Neural cell (in vitro differentiated cells): ENCODE results near the gene PARP12. TPM values are rescaled to one million over a fixed set of nuclear protein-coding genes. Genes with fewer than 3 reads are reported as not detected.

Experiments used
- H2AFZ ChIP-seq: fragments of 200-600, 300-800 bp; sonication (generic), shearing (Covaris generic); 2 replicates; pipeline ENCODE4 v1.6.0; 2014; ENCODE audit warnings: low read depth, mild to moderate bottlenecking, antibody characterized with exemption, low read length, moderate library complexity
- H3F3A ChIP-seq: fragments of 200-600 bp; shearing (Covaris generic); 2 replicates; pipeline ENCODE4 v1.6.1; 2016; ENCODE audit warnings: mild to moderate bottlenecking, moderate library complexity, mixed read lengths, antibody characterized with exemption, low read length; ENCODE audit not compliant: insufficient read depth, poor library complexity, severe bottlenecking
- H3K27ac ChIP-seq: fragments of 200-600, 300-800 bp; sonication (generic), shearing (Covaris generic); 2 replicates; pipeline ENCODE4 v1.5.1; 2014; ENCODE audit warnings: mild to moderate bottlenecking, low read length, moderate library complexity
- H3K27me3 ChIP-seq: fragments of 300-800, 200-600 bp; sonication (generic), shearing (Covaris generic); 2 replicates; pipeline ENCODE4 v1.6.0; 2014; ENCODE audit warnings: mild to moderate bottlenecking, low read depth, low read length, moderate library complexity; ENCODE audit not compliant: insufficient read depth
- H3K36me3 ChIP-seq: fragments of 300-800, 200-600 bp; sonication (generic), shearing (Covaris generic); 2 replicates; pipeline ENCODE4 v1.5.1; 2014; ENCODE audit warnings: mild to moderate bottlenecking, antibody characterized with exemption, low read length, moderate library complexity; ENCODE audit not compliant: insufficient read depth
- H3K4me2 ChIP-seq: fragments of 300-800, 200-600 bp; sonication (generic), shearing (Covaris generic); 2 replicates; pipeline ENCODE4 v1.6.0; 2014; ENCODE audit warnings: mild to moderate bottlenecking, low read length
- H3K4me3 ChIP-seq: fragments of 300-800, 200-600 bp; sonication (generic), shearing (Covaris generic); 2 replicates; pipeline ENCODE4 v1.5.1; 2014; ENCODE audit warnings: mild to moderate bottlenecking, low read length, moderate library complexity
- H3K79me2 ChIP-seq: fragments of 200-600 bp; shearing (Covaris generic); replicated peaks from 2 replicates; pipeline ENCODE4 v1.6.0; 2014; ENCODE audit warnings: mild to moderate bottlenecking, low read length, moderate library complexity; ENCODE audit not compliant: insufficient read depth
- H3K9ac ChIP-seq: fragments of 300-800, 200-600 bp; sonication (generic), shearing (Covaris generic); 2 replicates; pipeline ENCODE4 v1.6.1; 2016; ENCODE audit warnings: mild to moderate bottlenecking, low read length, mixed read lengths
- H3K9me2 ChIP-seq: fragments of 200-600 bp; shearing (Covaris generic); 2 replicates; pipeline ENCODE4 v1.6.1; 2016; ENCODE audit warnings: mild to moderate bottlenecking, low read length, mixed read lengths; ENCODE audit not compliant: insufficient read depth
- H3K9me3 ChIP-seq: fragments of 200-600, 300-800 bp; sonication (generic), shearing (Covaris generic); 2 replicates; pipeline ENCODE4 v1.6.1; 2016; ENCODE audit warnings: mild to moderate bottlenecking, mixed run types, low read length, moderate library complexity, mixed read lengths
- H4K20me1 ChIP-seq: fragments of 200-600 bp; shearing (Covaris generic); 2 replicates; pipeline ENCODE4 v1.6.1; 2016; ENCODE audit warnings: mild to moderate bottlenecking, mixed run types; ENCODE audit not compliant: insufficient read depth
- EP300 ChIP-seq: fragments of 450-650 bp; conservative IDR thresholded peaks from 2 replicates; pipeline ENCODE4 v1.6.1; 2014; ENCODE audit warnings: antibody characterized with exemption, mild to moderate bottlenecking, moderate library complexity; ENCODE audit not compliant: poor library complexity, severe bottlenecking
- EZH2 ChIP-seq: fragments of 200-600, 300-800 bp; shearing (Covaris generic), sonication (generic); IDR thresholded peaks from 2 replicates; pipeline ENCODE4 v1.6.1; 2014; ENCODE audit warnings: antibody characterized with exemption, low read length, borderline replicate concordance, mild to moderate bottlenecking; ENCODE audit not compliant: insufficient read depth, poor library complexity, severe bottlenecking
- MXI1 ChIP-seq: fragments of 450-650 bp; conservative IDR thresholded peaks from 2 replicates; pipeline ENCODE4 v1.6.1; 2014; ENCODE audit warnings: antibody characterized with exemption, mild to moderate bottlenecking; ENCODE audit not compliant: poor library complexity, severe bottlenecking
- POLR2AphosphoS5 ChIP-seq: IDR thresholded peaks from 2 replicates; pipeline ENCODE4 v1.6.1; 2012
- RAD21 ChIP-seq: fragments of 450-650 bp; conservative IDR thresholded peaks from 2 replicates; pipeline ENCODE4 v1.6.1; 2014; ENCODE audit warnings: antibody characterized with exemption, mild to moderate bottlenecking, moderate library complexity
- SMC3 ChIP-seq: fragments of 450-650 bp; conservative IDR thresholded peaks from 2 replicates; pipeline ENCODE4 v1.6.1; 2014; ENCODE audit warnings: antibody characterized with exemption, mild to moderate bottlenecking, moderate library complexity; ENCODE audit not compliant: poor library complexity
- TAF1 ChIP-seq: IDR thresholded peaks from 2 replicates; pipeline ENCODE4 v1.6.1; 2012; ENCODE audit warnings: low read depth
- polyA plus RNA-seq: library from polyadenylated mRNA; depleted of rRNA; stranded (reverse); fragments of >200 nt; gene quantifications from 2 replicates; pipeline ENCODE4 v1.2.3, GENCODE V29; 2014
- TF ChIP-seq, protein P1 (sequence below): fragments of 450-650 bp; IDR thresholded peaks from 2 replicates; pipeline ENCODE4 v1.5.1; 2014; ENCODE audit warnings: antibody characterized with exemption, mild to moderate bottlenecking, moderate library complexity; ENCODE audit not compliant: poor library complexity, severe bottlenecking
- TF ChIP-seq, protein P2 (sequence below): IDR thresholded peaks from 2 replicates; pipeline ENCODE4 v1.6.1; 2012; ENCODE audit warnings: borderline replicate concordance

Gene PARP12
- polyA plus RNA-seq, 1 donor from 2014 or later = not detected

DNA sequence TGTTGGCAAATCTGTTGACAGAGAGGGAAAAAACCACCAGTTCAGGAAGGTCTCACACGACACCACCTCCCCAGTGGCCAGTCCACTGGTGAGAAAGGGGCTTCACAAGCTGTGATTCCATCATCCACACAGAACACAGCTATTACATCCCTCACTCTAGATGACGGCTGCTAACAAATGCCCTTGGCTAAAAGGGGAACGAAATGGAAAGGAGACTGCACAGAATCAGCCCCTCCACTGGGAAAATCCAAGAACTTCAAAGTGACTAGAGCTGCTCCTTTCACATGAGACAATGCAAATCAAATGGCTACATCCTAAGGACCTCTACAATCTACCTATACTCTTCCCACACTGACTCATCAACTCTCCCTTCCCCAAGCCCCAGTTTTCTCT lies 5.6 kb downstream of the PARP12 start:
- no peaks in the 10 kb centered on the region for H3F3A ChIP-seq
- TF ChIP-seq POLR2AphosphoS5 (no peak), EZH2 (no peak), RAD21 (no peak), SMC3 (no peak), MXI1 (no peak), EP300 (no peak), TAF1 (no peak)
- TF ChIP-seq, protein P1, sequence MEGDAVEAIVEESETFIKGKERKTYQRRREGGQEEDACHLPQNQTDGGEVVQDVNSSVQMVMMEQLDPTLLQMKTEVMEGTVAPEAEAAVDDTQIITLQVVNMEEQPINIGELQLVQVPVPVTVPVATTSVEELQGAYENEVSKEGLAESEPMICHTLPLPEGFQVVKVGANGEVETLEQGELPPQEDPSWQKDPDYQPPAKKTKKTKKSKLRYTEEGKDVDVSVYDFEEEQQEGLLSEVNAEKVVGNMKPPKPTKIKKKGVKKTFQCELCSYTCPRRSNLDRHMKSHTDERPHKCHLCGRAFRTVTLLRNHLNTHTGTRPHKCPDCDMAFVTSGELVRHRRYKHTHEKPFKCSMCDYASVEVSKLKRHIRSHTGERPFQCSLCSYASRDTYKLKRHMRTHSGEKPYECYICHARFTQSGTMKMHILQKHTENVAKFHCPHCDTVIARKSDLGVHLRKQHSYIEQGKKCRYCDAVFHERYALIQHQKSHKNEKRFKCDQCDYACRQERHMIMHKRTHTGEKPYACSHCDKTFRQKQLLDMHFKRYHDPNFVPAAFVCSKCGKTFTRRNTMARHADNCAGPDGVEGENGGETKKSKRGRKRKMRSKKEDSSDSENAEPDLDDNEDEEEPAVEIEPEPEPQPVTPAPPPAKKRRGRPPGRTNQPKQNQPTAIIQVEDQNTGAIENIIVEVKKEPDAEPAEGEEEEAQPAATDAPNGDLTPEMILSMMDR = no peak
- TF ChIP-seq, protein P2, sequence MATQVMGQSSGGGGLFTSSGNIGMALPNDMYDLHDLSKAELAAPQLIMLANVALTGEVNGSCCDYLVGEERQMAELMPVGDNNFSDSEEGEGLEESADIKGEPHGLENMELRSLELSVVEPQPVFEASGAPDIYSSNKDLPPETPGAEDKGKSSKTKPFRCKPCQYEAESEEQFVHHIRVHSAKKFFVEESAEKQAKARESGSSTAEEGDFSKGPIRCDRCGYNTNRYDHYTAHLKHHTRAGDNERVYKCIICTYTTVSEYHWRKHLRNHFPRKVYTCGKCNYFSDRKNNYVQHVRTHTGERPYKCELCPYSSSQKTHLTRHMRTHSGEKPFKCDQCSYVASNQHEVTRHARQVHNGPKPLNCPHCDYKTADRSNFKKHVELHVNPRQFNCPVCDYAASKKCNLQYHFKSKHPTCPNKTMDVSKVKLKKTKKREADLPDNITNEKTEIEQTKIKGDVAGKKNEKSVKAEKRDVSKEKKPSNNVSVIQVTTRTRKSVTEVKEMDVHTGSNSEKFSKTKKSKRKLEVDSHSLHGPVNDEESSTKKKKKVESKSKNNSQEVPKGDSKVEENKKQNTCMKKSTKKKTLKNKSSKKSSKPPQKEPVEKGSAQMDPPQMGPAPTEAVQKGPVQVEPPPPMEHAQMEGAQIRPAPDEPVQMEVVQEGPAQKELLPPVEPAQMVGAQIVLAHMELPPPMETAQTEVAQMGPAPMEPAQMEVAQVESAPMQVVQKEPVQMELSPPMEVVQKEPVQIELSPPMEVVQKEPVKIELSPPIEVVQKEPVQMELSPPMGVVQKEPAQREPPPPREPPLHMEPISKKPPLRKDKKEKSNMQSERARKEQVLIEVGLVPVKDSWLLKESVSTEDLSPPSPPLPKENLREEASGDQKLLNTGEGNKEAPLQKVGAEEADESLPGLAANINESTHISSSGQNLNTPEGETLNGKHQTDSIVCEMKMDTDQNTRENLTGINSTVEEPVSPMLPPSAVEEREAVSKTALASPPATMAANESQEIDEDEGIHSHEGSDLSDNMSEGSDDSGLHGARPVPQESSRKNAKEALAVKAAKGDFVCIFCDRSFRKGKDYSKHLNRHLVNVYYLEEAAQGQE = no peak

DNA sequence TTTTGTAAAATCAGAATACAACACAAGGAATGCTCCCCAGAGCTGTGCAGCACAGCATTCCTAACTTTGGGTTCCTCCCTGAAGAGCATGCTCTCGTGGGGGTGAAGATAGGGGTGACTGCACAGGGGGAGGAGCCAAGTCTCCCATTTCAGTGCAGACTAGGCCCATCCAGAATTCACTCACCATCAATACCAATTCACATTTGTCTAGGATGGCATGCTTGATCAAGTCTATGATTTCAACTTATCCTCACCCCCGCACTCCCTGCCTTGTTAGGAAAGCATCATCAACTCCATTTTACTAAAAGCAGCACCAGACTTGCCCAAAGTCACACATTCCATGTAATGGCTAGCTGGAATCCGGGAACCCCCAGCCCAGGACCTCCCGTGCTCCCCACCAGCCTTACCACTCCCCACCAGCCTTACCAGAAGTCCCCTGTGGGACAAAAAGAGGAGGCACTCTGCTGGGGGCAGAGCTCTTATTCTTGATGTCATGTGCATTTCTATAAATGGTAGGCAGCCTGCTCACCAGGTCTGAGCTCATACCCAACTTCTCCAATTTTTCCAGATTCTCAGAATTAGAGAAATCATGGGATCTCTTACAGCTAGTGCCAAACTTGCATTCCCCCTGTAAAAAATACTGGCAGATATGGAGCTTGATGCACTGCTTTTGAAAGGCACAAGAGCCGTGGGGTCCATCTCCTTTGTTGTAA lies 6.2 kb downstream of the PARP12 start:
- no peaks in the 10 kb centered on the region for H3K79me2 ChIP-seq
- peaks cover 21% of the 10 kb centered on the region for H3K27me3 ChIP-seq
- no peak overlapping the region for H3K4me2 ChIP-seq
- H3K36me3 ChIP-seq = no peaks in the 10 kb centered on the region
- no peak overlapping the region for H3K4me3 ChIP-seq
- H3K27ac ChIP-seq = no peak overlapping the region
- no peaks in the 10 kb centered on the region for H3K9me2 ChIP-seq
- H3K9ac ChIP-seq = no peak overlapping the region
- H4K20me1 ChIP-seq = no peaks in the 10 kb centered on the region
- no peaks in the 10 kb centered on the region for H3F3A ChIP-seq
- H3K9me3 ChIP-seq = no peaks in the 10 kb centered on the region
- TF ChIP-seq TAF1 (no peak), EP300 (no peak), POLR2AphosphoS5 (no peak), SMC3 (no peak), EZH2 (no peak), MXI1 (no peak), RAD21 (no peak)
- TF ChIP-seq, protein P1 = no peak
- TF ChIP-seq, protein P2 = no peak
- H2AFZ ChIP-seq = no peak overlapping the region

More for the DNA sequence above, 5.6 kb downstream of the PARP12 start:
- Histone ChIP-seq H2AFZ (no peak overlapping the region), H3K9me2 (no peaks in the 10 kb centered on the region), H3K36me3 (no peaks in the 10 kb centered on the region), H3K4me2 (no peak overlapping the region), H3K9ac (no peak overlapping the region), H3K79me2 (no peaks in the 10 kb centered on the region), H3K27me3 (peaks cover 27% of the 10 kb centered on the region), H3K27ac (no peak overlapping the region), H3K9me3 (no peaks in the 10 kb centered on the region), H3K4me3 (no peak overlapping the region), H4K20me1 (no peaks in the 10 kb centered on the region)
